ENCODE measurements around the gene YWHAB. TPM values are rescaled to one million over a fixed set of nuclear protein-coding genes. Genes with fewer than 3 reads are reported as not detected.
A peak's percentile ranks its signal among the peaks of the same experiment; 100 is the strongest.

Gene YWHAB
- total and polyA plus RNA-seq, 2 donors (not counting 1 experiment from before 2014, with no cell fraction given): 89.7 to 321 TPM

- H3K9me3 ChIP-seq (ENCODE audit: control insufficient read depth, insufficient read depth, low read depth, low read length): no peaks in the 10 kb centered on the region
- TF ChIP-seq EZH2 (IDR thresholded peaks at IDR 0.05; ENCODE audit: low read length, missing control alignments): no peak
- TF ChIP-seq CTCF (conservative IDR thresholded peaks at IDR 0.05 in 1 of 2, IDR thresholded peaks at IDR 0.05 in 1 of 2; ENCODE audit: low read depth in 1 of 2, low read length in 2 of 2): no peak
- no peaks in the 10 kb centered on the region for H3K27me3 ChIP-seq (ENCODE audit: control insufficient read depth, insufficient read depth, low read length)
- no peaks in the 10 kb centered on the region for H3K4me1 ChIP-seq (ENCODE audit: control insufficient read depth, extremely low read depth, insufficient read depth, low read length)
- DNase-seq (ENCODE audit: low read depth in 2 of 2): no peak
- H3K9ac ChIP-seq (ENCODE audit: insufficient read depth, low read length): no peak overlapping the region
- H4K20me1 ChIP-seq (ENCODE audit: control insufficient read depth, extremely low read depth, insufficient read depth, low read length): no peaks in the 10 kb centered on the region
- H3K36me3 ChIP-seq (ENCODE audit: control insufficient read depth, insufficient read depth, low read length): peaks cover 20% of the 10 kb centered on the region
- H3K79me2 ChIP-seq (ENCODE audit: control insufficient read depth, insufficient read depth, low read length): no peaks in the 10 kb centered on the region
- no peak overlapping the region for H2AFZ ChIP-seq (ENCODE audit: low read length)
- no peak overlapping the region for H3K4me2 ChIP-seq (ENCODE audit: extremely low read depth, insufficient read depth, low read length)
- H3K27ac ChIP-seq (ENCODE audit: insufficient read depth, low read length): no peak overlapping the region
- no peak overlapping the region for H3K4me3 ChIP-seq (replicated peaks in 1 of 4; ENCODE audit: control extremely low read depth in 1 of 4, insufficient read depth in 1 of 4, low read depth in 3 of 4, low read length in 4 of 4)
Measured at GRCh38 chr20:44943828-44944227, 58.3 kb downstream of the YWHAB start.

- H3K79me2 ChIP-seq (ENCODE audit: control insufficient read depth, insufficient read depth, low read length): no peaks in the 10 kb centered on the region
- no peak for DNase-seq (ENCODE audit: low read depth in 2 of 2)
- no peak overlapping the region for H3K27ac ChIP-seq (ENCODE audit: insufficient read depth, low read length)
- no peak overlapping the region for H3K9ac ChIP-seq (ENCODE audit: insufficient read depth, low read length)
- H3K27me3 ChIP-seq (ENCODE audit: control insufficient read depth, insufficient read depth, low read length): no peaks in the 10 kb centered on the region
- no peaks in the 10 kb centered on the region for H4K20me1 ChIP-seq (ENCODE audit: control insufficient read depth, extremely low read depth, insufficient read depth, low read length)
- peaks cover 23% of the 10 kb centered on the region for H3K36me3 ChIP-seq (ENCODE audit: control insufficient read depth, insufficient read depth, low read length)
- H3K4me1 ChIP-seq (ENCODE audit: control insufficient read depth, extremely low read depth, insufficient read depth, low read length): no peaks in the 10 kb centered on the region
- no peak overlapping the region for H3K4me2 ChIP-seq (ENCODE audit: extremely low read depth, insufficient read depth, low read length)
- TF ChIP-seq CTCF (conservative IDR thresholded peaks at IDR 0.05 in 1 of 2, IDR thresholded peaks at IDR 0.05 in 1 of 2; ENCODE audit: low read depth in 1 of 2, low read length in 2 of 2) (no peak), EZH2 (IDR thresholded peaks at IDR 0.05; ENCODE audit: low read length, missing control alignments) (no peak)
- H2AFZ ChIP-seq (ENCODE audit: low read length): no peak overlapping the region
- no peaks in the 10 kb centered on the region for H3K9me3 ChIP-seq (ENCODE audit: control insufficient read depth, insufficient read depth, low read depth, low read length)
- H3K4me3 ChIP-seq (replicated peaks in 1 of 4; ENCODE audit: control extremely low read depth in 1 of 4, insufficient read depth in 1 of 4, low read depth in 3 of 4, low read length in 4 of 4): no peak overlapping the region
Measured at GRCh38 chr20:44945261-44945660, 59.8 kb downstream of the YWHAB start.

GRCh38 chr20:44946271-44946852 is 60.9 kb downstream of the YWHAB start:
- H3K27me3 ChIP-seq (ENCODE audit: control insufficient read depth, insufficient read depth, low read length): no peaks in the 10 kb centered on the region
- peak in 1 of 2 donors; percentile 59 for DNase-seq (ENCODE audit: low read depth in 2 of 2)

More at GRCh38 chr20:44946271-44946852, 60.9 kb downstream of the YWHAB start:
- Histone ChIP-seq H3K27ac (ENCODE audit: insufficient read depth, low read length) (no peak overlapping the region), H3K9me3 (ENCODE audit: control insufficient read depth, insufficient read depth, low read depth, low read length) (no peaks in the 10 kb centered on the region), H3K79me2 (ENCODE audit: control insufficient read depth, insufficient read depth, low read length) (no peaks in the 10 kb centered on the region), H3K4me3 (replicated peaks in 1 of 4; ENCODE audit: control extremely low read depth in 1 of 4, insufficient read depth in 1 of 4, low read depth in 3 of 4, low read length in 4 of 4) (no peak overlapping the region), H2AFZ (ENCODE audit: low read length) (no peak overlapping the region), H3K9ac (ENCODE audit: insufficient read depth, low read length) (no peak overlapping the region), H3K36me3 (ENCODE audit: control insufficient read depth, insufficient read depth, low read length) (peaks cover 25% of the 10 kb centered on the region), H3K4me2 (ENCODE audit: extremely low read depth, insufficient read depth, low read length) (no peak overlapping the region), H4K20me1 (ENCODE audit: control insufficient read depth, extremely low read depth, insufficient read depth, low read length) (no peaks in the 10 kb centered on the region), H3K4me1 (ENCODE audit: control insufficient read depth, extremely low read depth, insufficient read depth, low read length) (no peaks in the 10 kb centered on the region)
- TF ChIP-seq EZH2 (IDR thresholded peaks at IDR 0.05; ENCODE audit: low read length, missing control alignments): no peak
- TF ChIP-seq CTCF (conservative IDR thresholded peaks at IDR 0.05 in 1 of 2, IDR thresholded peaks at IDR 0.05 in 1 of 2; ENCODE audit: low read depth in 1 of 2, low read length in 2 of 2): no peak

Data from fibroblast of lung (primary cell).